GM23338 (cell line): ENCODE data around the gene ARHGAP28. TPM values are rescaled to one million over a fixed set of nuclear protein-coding genes. Genes with fewer than 3 reads are reported as not detected.

Experiments used
- ATAC-seq: fragments of 200-7000 bp; cut with Tn5 transposase; 3 replicates; pipeline ENCODE4 v1.9.1; 2020
- DNase-seq: peaks from one replicate; pipeline ENCODE4 v3.0.0-alpha.2; 2015; ENCODE audit warnings: low spot score
- H2AFZ ChIP-seq: fragments of 200-600 bp; sonication (generic); 2 replicates; pipeline ENCODE4 v1.8.0; 2016; ENCODE audit warnings: antibody characterized with exemption, mild to moderate bottlenecking, moderate library complexity
- H3F3A ChIP-seq: fragments of 200-600 bp; sonication (generic); replicated peaks from 2 replicates; pipeline ENCODE4 v1.8.0; 2017; ENCODE audit warnings: antibody characterized with exemption, mixed run types, low read depth
- H3K27ac ChIP-seq: fragments of 200-600 bp; sonication (generic); 2 replicates; pipeline ENCODE4 v1.6.1; 2016; ENCODE audit warnings: low read depth
- H3K27me3 ChIP-seq: fragments of 200-600 bp; sonication (generic); 2 replicates; pipeline ENCODE4 v1.8.0; 2016; ENCODE audit warnings: mild to moderate bottlenecking, mixed run types, moderate library complexity; ENCODE audit not compliant: insufficient read depth
- H3K36me3 ChIP-seq: fragments of 200-600 bp; sonication (generic); 2 replicates; pipeline ENCODE4 v1.8.0; 2016; ENCODE audit warnings: mild to moderate bottlenecking; ENCODE audit not compliant: insufficient read depth
- H3K4me1 ChIP-seq: fragments of 200-600 bp; sonication (generic); 2 replicates; pipeline ENCODE4 v1.8.0; 2016; ENCODE audit warnings: mild to moderate bottlenecking, moderate library complexity; ENCODE audit not compliant: insufficient read depth
- H3K4me2 ChIP-seq: fragments of 200-600 bp; sonication (generic); 2 replicates; pipeline ENCODE4 v1.7.1; 2017; ENCODE audit warnings: mixed run types
- H3K4me3 ChIP-seq: fragments of 200-600 bp; sonication (generic); 2 replicates; pipeline ENCODE4 v1.6.1; 2016; ENCODE audit warnings: mixed run types
- H3K79me2 ChIP-seq: fragments of 200-600 bp; sonication (generic); replicated peaks from 2 replicates; pipeline ENCODE4 v1.8.0; 2017; ENCODE audit warnings: mild to moderate bottlenecking; ENCODE audit not compliant: insufficient read depth
- H3K9me2 ChIP-seq: fragments of 200-600 bp; sonication (generic); 2 replicates; pipeline ENCODE4 v1.8.0; 2017; ENCODE audit not compliant: insufficient read depth
- H4K20me1 ChIP-seq: fragments of 200-600 bp; sonication (generic); replicated peaks from 2 replicates; pipeline ENCODE4 v1.8.0; 2017; ENCODE audit warnings: mild to moderate bottlenecking; ENCODE audit not compliant: insufficient read depth
- H3K27ac Mint-ChIP-seq: 2 replicates; pipeline ENCODE4 v1.8.0; 2020; ENCODE audit warnings: inconsistent platforms, mild to moderate bottlenecking, moderate library complexity, mixed read lengths
- H3K27me3 Mint-ChIP-seq: 3 replicates; pipeline ENCODE4 v1.8.0; 2022; ENCODE audit warnings: low read depth, mild to moderate bottlenecking, moderate library complexity, mixed read lengths, inconsistent platforms; ENCODE audit not compliant: insufficient read depth, poor library complexity
- H3K36me3 Mint-ChIP-seq: 3 replicates; pipeline ENCODE4 v1.8.0; 2021; ENCODE audit warnings: low read depth, mild to moderate bottlenecking, inconsistent platforms, moderate library complexity, mixed read lengths
- H3K4me1 Mint-ChIP-seq: 3 replicates; pipeline ENCODE4 v1.8.0; 2020; ENCODE audit warnings: mild to moderate bottlenecking, inconsistent platforms, mixed read lengths
- H3K4me3 Mint-ChIP-seq: 3 replicates; pipeline ENCODE4 v1.8.0; 2021; ENCODE audit warnings: moderate library complexity, mild to moderate bottlenecking, inconsistent platforms, mixed read lengths
- H3K9me3 Mint-ChIP-seq: 3 replicates; pipeline ENCODE4 v1.8.0; 2020; ENCODE audit warnings: moderate library complexity, mild to moderate bottlenecking, inconsistent platforms, mixed read lengths
- CREB1 ChIP-seq: fragments of 250-450 bp; sonication (Bioruptor Pico); IDR thresholded peaks from 2 replicates; pipeline ENCODE4 v1.5.0; 2020; ENCODE audit warnings: low read depth, mild to moderate bottlenecking, moderate library complexity
- EZH2 ChIP-seq: fragments of 200-600 bp; sonication (generic); IDR thresholded peaks from one replicate; pipeline ENCODE4 v1.8.0; 2017; ENCODE audit warnings: antibody characterized with exemption, mild to moderate bottlenecking, low read depth; ENCODE audit not compliant: unreplicated experiment
- JUNB ChIP-seq: IDR thresholded peaks from one replicate; pipeline ENCODE4 v1.6.1; 2016; ENCODE audit warnings: antibody characterized with exemption; ENCODE audit not compliant: unreplicated experiment
- polyA plus RNA-seq: library from polyadenylated mRNA; unstranded; fragments of >200 nt; fragmentation: Nextera tagmentation; extraction: Ambion mirVana; gene quantifications from 2 replicates; pipeline ENCODE4 v1.2.1, GENCODE V29; 2016
- total RNA-seq: library from RNA; depleted of rRNA; stranded (reverse); fragments of >200 nt; shearing (Covaris generic); gene quantifications from 2 replicates; pipeline ENCODE4 v1.2.3, GENCODE V29; 2014
- TF ChIP-seq, protein P1 (sequence below), 2 experiments: fragments of 200-600 bp in 1 of 2; sonication (generic) in 1 of 2; conservative IDR thresholded peaks; 2 replicates each; pipeline versions ENCODE4 v1.5.1 to v1.6.1; 2016 to 2017; ENCODE audit warnings: antibody characterized with exemption in 2 of 2, low read depth in 2 of 2, mild to moderate bottlenecking in 2 of 2, moderate library complexity in 1 of 2
- TF ChIP-seq, protein P2 (sequence below): fragments of 250-450 bp; sonication (Bioruptor Pico); IDR thresholded peaks from 2 replicates; pipeline ENCODE4 v1.5.0; 2020; ENCODE audit warnings: mild to moderate bottlenecking, moderate library complexity
- TF ChIP-seq, protein P3 (sequence below): IDR thresholded peaks from one replicate; pipeline ENCODE4 v1.6.1; 2018; ENCODE audit warnings: antibody characterized with exemption; ENCODE audit not compliant: unreplicated experiment

ARHGAP28 gene
- total and polyA plus RNA-seq, 2 experiments from 2014 or later: 2.8 to 9.6 TPM

DNA sequence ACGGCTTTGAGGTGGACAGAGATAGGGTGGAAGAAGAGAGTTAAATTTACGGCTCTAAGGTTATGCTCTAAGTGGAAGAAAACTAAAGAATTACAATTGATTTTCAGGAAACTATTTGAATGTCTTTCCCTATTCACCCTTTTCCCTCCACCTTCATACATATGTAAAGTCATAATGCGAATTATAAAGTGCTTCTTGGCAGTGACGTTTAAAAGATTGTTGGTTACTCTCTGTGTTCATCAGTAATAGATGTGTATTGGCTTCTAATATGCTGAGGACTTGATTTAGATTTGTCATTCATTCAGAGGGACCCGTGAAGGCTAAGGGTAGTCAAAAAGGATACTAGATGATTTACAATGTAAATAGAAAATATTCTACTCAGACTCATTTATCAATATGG is 63.9 kb downstream of the ARHGAP28 start:
- TF ChIP-seq, protein P1, sequence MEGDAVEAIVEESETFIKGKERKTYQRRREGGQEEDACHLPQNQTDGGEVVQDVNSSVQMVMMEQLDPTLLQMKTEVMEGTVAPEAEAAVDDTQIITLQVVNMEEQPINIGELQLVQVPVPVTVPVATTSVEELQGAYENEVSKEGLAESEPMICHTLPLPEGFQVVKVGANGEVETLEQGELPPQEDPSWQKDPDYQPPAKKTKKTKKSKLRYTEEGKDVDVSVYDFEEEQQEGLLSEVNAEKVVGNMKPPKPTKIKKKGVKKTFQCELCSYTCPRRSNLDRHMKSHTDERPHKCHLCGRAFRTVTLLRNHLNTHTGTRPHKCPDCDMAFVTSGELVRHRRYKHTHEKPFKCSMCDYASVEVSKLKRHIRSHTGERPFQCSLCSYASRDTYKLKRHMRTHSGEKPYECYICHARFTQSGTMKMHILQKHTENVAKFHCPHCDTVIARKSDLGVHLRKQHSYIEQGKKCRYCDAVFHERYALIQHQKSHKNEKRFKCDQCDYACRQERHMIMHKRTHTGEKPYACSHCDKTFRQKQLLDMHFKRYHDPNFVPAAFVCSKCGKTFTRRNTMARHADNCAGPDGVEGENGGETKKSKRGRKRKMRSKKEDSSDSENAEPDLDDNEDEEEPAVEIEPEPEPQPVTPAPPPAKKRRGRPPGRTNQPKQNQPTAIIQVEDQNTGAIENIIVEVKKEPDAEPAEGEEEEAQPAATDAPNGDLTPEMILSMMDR (conservative IDR thresholded peaks at IDR 0.05; ENCODE audit: low read depth in 2 of 2): no peak
- TF ChIP-seq, protein P2, sequence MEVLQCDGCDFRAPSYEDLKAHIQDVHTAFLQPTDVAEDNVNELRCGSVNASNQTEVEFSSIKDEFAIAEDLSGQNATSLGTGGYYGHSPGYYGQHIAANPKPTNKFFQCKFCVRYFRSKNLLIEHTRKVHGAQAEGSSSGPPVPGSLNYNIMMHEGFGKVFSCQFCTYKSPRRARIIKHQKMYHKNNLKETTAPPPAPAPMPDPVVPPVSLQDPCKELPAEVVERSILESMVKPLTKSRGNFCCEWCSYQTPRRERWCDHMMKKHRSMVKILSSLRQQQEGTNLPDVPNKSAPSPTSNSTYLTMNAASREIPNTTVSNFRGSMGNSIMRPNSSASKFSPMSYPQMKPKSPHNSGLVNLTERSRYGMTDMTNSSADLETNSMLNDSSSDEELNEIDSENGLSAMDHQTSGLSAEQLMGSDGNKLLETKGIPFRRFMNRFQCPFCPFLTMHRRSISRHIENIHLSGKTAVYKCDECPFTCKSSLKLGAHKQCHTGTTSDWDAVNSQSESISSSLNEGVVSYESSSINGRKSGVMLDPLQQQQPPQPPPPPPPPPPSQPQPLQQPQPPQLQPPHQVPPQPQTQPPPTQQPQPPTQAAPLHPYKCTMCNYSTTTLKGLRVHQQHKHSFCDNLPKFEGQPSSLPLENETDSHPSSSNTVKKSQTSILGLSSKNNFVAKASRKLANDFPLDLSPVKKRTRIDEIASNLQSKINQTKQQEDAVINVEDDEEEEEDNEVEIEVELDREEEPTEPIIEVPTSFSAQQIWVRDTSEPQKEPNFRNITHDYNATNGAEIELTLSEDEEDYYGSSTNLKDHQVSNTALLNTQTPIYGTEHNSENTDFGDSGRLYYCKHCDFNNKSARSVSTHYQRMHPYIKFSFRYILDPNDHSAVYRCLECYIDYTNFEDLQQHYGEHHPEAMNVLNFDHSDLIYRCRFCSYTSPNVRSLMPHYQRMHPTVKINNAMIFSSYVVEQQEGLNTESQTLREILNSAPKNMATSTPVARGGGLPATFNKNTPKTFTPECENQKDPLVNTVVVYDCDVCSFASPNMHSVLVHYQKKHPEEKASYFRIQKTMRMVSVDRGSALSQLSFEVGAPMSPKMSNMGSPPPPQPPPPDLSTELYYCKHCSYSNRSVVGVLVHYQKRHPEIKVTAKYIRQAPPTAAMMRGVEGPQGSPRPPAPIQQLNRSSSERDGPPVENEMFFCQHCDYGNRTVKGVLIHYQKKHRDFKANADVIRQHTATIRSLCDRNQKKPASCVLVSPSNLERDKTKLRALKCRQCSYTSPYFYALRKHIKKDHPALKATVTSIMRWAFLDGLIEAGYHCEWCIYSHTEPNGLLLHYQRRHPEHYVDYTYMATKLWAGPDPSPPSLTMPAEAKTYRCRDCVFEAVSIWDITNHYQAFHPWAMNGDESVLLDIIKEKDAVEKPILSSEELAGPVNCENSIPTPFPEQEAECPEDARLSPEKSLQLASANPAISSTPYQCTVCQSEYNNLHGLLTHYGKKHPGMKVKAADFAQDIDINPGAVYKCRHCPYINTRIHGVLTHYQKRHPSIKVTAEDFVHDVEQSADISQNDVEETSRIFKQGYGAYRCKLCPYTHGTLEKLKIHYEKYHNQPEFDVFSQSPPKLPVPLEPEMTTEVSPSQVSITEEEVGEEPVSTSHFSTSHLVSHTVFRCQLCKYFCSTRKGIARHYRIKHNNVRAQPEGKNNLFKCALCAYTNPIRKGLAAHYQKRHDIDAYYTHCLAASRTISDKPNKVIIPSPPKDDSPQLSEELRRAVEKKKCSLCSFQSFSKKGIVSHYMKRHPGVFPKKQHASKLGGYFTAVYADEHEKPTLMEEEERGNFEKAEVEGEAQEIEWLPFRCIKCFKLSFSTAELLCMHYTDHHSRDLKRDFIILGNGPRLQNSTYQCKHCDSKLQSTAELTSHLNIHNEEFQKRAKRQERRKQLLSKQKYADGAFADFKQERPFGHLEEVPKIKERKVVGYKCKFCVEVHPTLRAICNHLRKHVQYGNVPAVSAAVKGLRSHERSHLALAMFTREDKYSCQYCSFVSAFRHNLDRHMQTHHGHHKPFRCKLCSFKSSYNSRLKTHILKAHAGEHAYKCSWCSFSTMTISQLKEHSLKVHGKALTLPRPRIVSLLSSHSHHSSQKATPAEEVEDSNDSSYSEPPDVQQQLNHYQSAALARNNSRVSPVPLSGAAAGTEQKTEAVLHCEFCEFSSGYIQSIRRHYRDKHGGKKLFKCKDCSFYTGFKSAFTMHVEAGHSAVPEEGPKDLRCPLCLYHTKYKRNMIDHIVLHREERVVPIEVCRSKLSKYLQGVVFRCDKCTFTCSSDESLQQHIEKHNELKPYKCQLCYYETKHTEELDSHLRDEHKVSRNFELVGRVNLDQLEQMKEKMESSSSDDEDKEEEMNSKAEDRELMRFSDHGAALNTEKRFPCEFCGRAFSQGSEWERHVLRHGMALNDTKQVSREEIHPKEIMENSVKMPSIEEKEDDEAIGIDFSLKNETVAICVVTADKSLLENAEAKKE: no peak
- TF ChIP-seq, protein P3, sequence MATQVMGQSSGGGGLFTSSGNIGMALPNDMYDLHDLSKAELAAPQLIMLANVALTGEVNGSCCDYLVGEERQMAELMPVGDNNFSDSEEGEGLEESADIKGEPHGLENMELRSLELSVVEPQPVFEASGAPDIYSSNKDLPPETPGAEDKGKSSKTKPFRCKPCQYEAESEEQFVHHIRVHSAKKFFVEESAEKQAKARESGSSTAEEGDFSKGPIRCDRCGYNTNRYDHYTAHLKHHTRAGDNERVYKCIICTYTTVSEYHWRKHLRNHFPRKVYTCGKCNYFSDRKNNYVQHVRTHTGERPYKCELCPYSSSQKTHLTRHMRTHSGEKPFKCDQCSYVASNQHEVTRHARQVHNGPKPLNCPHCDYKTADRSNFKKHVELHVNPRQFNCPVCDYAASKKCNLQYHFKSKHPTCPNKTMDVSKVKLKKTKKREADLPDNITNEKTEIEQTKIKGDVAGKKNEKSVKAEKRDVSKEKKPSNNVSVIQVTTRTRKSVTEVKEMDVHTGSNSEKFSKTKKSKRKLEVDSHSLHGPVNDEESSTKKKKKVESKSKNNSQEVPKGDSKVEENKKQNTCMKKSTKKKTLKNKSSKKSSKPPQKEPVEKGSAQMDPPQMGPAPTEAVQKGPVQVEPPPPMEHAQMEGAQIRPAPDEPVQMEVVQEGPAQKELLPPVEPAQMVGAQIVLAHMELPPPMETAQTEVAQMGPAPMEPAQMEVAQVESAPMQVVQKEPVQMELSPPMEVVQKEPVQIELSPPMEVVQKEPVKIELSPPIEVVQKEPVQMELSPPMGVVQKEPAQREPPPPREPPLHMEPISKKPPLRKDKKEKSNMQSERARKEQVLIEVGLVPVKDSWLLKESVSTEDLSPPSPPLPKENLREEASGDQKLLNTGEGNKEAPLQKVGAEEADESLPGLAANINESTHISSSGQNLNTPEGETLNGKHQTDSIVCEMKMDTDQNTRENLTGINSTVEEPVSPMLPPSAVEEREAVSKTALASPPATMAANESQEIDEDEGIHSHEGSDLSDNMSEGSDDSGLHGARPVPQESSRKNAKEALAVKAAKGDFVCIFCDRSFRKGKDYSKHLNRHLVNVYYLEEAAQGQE: no peak
- TF ChIP-seq CREB1: no peak
- TF ChIP-seq EZH2: no peak
- no peak for TF ChIP-seq JUNB
- Histone ChIP-seq H2AFZ (no peak overlapping the region), H3K36me3 (no peaks in the 10 kb centered on the region), H3K4me2 (peak overlapping the region; percentile 51), H3K9me2 (0 out of 2 replicates have a peak, but pooled peaks cover 3% of the 10 kb centered on the region), H4K20me1 (no peaks in the 10 kb centered on the region), H3K4me3 (no peak overlapping the region), H3K27ac (no peak overlapping the region), H3F3A (no peaks in the 10 kb centered on the region), H3K27me3 (no peaks in the 10 kb centered on the region), H3K79me2 (no peaks in the 10 kb centered on the region), H3K4me1 (peaks cover 21% of the 10 kb centered on the region)
- Mint-ChIP-seq H3K36me3 (peaks cover 6% of the 10 kb centered on the region; the same call in 2 of the 3 replicates), H3K27ac (no peak overlapping the region), H3K4me3 (no peak overlapping the region), H3K27me3 (peaks cover 3% of the 10 kb centered on the region), H3K9me3 (peaks cover 4% of the 10 kb centered on the region; the same call in 1 of the 3 replicates), H3K4me1 (peaks cover 20% of the 10 kb centered on the region)
- no peak for DNase-seq
- no peak for ATAC-seq
